GM19372 (cell line): ENCODE measurements around the gene CDX2.
"Not testable (repeated sequence)": the region's sequence is repeated elsewhere in the genome, so short reads cannot be mapped to it uniquely, and the experiment has no call there.

Source experiments
- ATAC-seq: cut with Tn5 transposase; IDR thresholded peaks from one replicate; pipeline ENCODE4 v1.9.1; 2021; ENCODE audit warnings: mild to moderate bottlenecking, low read depth, moderate library complexity; ENCODE audit not compliant: unreplicated experiment

CDX2 gene

DNA sequence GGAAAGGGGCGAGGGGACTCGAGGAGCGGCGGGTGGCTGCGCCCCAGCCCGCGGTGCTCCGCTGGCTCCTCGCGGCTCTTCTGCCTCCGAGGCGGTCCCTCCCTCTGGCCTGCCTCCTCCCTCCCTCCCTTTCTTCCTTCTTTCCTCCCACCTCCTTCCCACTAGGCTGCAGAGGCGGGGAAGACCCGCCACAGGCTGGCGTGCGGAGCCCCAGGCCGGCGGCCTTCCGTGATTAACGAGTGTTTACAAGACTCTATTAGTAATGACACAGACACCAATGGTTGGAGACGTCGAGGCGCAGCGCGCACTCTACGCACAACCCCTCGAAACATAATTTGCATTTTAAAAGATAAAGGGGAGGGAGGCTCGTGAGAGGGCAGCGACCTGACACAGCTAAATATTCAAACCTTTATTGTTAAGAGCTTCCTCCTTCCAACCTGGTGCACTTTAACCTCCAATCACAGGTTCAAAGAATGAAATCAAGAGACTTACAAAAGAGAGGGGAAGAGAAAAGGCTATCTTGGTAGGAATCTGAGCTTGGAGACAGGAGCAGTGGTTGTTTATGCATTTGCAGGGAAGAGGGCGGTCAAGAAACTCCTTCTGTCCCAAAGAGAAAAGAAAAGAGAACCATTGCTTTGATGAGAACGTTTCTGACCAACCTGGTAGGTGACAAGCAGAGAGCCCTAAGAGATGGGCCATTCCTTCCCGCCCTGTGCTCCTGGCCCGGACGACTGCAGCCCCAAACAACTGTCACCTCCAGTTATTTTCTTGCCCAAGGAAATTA is at the start of gene CDX2:
Gene CDX2, minus strand, starts transcription at position 234 of the 784 bp plus-strand sequence. CDS start 309 bp downstream, outside the sequence.
- ATAC-seq: no peak

GRCh38 chr13:28014301-28014700 is 45.2 kb upstream of the CDX2 start:
- no peak for ATAC-seq

GRCh38 chr13:28013482-28013881 is 44.4 kb upstream of the CDX2 start:
- ATAC-seq: no peak

- ATAC-seq: peak; percentile 91
Observed at GRCh38 chr13:28012896-28013295, 43.8 kb upstream of the CDX2 start.

DNA sequence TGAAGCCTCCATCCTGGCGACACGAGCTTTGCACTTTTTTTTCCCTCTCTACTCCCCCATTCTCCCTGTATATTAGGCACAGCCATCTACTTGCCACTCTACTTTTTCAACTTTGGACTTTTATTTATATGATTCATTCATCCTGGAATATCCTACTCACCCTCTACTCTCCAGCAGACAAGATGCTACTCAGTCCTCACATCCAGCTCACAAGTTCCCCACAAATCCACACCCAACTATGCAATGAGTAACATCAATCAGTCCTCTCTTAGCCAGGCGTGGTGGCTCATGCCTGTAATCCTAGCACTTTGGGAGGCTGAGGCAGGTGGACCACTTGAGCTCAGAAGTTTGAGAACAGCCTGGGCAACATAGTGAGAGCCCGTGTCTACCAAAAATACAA is 43.3 kb upstream of the CDX2 start:
- no peak for ATAC-seq

DNA sequence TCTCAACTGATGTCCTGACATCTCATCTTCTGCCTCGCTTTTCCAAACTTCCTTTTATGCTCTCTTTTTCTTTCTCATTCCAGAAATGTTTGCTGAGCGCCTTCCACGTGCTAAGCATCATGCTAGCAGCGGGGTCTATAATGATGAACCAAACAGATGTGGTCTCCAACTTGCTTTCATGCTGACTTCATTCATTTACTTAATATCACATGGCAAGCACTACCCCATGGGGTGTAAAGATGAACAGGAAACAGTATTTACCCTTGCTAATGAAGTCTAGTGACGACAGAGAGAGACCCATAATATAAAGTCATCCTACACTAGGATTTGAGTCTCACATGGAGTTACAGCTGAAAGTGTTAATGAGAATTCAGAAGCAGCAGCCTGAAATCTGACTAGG is 40.9 kb upstream of the CDX2 start:
- no peak for ATAC-seq

DNA sequence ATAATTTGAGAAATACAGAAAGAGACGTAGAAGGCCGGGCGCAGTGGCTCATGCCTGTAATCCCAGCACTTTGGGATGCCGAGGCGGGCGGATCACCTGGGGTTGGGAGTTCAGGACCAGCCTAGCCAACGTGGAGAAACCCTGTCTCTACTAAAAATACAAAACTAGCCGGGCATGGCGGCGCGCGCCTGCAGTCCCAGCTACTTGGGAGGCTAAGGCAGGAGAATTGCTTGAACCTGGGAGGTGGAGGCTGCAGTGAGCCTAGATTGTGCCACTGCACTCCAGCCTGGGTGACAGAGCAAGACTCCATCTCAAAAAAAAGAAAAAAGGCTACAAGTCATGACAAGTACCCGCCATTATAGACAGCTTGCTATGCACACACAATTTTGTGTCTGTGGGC is 35.9 kb upstream of the CDX2 start:
- ATAC-seq: not testable (repeated sequence)

DNA sequence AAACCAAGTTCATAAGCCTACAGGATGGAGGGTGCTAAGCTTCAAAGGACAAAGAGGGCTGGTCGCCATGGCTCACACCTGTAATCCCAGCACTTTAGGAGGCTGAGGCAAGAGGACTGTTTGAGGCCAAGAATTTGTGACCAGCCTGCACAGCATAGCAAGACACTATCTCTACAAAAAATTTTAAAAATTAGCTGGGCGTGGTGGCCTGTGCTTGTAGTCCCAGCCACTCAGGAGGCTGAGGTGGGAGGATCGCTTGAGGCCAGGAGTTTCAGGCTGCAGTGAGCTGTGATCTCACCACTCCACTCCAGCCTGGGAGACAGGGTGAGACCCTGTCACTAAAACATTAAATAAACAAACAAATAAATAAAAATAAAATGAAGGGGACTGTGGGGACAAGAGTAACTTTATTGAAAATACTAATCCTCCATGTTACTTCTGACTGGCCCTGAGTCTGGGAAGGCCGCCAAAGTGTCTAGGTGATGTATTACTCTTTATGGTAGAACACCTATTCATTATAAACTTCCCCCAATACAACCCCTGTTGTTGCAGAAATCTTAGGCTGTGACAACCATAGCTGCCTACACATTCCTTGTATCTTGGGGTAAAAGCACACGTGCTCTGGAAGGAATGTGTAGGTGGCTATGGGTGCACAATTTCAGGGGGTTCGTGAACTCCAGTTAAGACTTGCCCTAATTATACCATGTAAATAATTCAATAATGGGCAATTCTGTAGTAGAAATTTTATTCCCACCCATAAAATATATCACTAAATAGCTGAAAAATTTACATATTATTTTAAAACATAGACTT is 34.0 kb upstream of the CDX2 start:
- ATAC-seq: no peak

DNA sequence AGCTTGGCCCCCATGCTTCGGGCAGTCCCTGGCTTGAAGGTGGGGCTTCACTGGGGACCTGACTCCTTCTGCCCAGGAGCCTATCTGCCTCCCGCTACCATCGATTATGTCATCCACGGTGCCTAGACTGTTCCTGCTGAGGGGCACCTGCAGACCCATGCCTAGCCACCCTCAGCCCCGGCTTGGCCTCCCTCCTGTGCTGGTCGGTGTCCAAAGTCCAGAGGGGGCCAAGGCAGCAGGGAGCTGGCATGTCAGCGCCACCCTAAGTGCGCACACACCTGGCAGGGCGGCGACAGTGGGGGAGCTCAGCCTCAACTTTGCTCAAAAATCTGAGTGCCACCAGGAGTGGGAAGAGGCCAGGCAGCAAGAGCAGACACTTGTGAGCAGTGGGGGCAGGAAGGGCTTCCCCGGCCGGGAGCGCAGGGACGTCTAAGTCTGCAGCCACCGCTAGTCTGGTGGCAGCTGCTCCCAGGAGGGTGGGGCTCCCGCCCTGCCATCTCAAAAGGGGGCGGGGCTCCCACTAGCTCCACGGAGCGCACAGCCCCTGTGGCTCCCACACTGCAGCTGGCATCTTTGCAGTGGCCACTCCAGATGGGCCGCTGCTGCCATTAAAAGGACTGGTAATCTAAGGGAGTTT is 32.8 kb upstream of the CDX2 start:
- no peak for ATAC-seq

DNA sequence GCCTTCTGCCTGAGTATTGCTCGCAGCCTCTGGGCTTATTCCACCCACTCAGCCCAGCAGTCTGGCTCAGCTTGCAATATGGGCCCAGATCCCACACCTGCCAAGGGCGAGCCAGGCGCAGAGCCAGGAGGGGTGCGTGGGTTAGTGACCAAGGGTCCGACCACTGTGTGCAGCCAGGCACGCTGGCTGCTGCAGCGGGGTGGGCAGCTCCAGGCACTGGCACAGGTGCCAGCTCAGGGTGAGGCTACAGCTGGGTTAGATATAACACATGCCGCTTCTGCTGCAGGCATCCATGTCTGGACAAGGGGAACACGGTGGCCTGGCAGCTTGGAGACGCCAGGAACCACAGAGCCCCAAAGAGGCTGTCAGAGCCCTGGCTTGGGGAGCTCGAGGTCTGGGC is 31.9 kb upstream of the CDX2 start:
- no peak for ATAC-seq

DNA sequence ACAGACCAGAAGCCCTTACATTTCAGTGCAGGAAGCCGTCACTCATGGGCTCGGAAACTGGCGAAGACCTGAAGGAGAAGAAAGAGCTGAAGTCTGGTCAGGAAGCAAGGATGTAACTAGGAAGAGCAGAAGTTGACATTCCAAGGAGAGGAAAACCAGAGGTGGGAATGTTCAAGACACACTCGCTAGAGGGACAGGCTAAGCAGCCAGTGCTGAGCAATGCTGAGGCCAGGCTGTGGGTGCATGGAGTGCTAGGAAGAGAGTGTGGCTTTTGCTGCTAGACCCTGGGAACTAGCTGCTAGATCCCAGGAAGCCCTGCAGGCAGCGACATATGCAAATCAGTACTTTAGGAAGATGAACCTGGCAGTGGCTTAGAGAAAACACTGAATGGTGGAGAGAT is 31.5 kb upstream of the CDX2 start:
- no peak for ATAC-seq

DNA sequence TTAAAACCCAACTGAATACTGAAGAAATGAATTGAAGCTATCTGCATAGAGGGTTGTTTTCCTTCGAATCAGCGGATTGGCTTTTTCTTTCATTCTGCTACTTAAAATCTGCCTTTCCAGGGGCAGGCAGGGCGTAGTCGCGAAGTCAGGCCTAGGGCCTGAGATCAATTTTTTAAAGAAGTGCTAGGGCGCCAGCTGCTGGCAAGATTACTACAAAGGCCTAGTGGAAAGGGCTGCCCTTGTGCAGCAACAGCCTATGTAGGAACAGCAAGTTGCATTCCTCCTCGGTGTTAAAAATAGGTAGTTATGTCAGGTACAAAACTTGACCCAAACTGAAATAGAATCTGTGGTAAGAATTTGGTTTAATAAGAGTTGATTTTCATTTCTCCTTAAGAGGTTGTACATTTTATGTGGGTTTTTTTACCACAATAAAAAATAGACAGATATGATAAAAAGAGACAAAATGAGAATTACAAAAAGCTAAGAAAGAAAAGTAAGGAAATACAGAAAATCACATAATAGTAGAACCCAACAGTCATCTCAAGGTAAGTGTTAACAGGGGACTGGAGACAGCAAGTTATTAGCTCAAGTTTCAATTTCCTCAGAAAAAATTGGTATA is 28.9 kb upstream of the CDX2 start:
- peak; percentile 59 for ATAC-seq

DNA sequence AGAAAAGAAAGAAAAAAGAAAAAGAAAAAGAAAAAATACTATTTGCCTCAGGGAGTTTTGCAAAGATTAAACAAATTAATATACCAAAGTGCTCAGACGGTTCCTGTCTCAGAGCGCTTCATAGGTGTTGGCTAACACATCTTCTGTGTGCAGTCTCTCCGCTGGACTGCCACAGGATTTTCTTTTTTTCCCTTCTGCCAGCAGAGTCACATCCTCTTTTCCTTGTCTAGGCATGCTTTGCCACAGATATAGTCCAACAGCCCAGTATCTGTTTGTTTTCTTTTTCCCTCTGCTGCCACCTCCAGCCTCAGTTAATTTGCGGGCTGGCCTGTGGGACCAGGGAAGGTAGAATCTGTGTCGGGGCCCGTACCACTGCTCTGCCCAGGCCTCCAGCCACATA is 22.8 kb upstream of the CDX2 start:
- no peak for ATAC-seq

DNA sequence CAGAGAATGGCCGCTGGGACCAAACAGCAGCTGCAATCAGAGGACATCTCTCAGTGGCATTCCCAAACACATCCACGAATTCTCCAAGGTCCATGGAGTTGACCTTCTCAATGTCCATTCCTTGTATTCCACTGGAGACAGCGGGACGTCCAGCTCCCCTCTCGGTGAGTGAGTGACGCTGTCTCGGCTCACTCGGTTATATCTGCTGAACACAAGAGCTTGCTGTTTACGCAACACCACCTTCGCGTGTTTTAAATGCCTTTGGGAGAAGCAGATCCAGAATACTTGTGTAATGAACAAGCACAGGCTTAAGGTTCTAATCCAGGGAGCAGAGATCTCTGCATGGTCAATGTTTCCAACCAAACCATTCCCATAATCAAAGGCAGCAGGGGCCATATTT is 19.4 kb upstream of the CDX2 start, which contains the start of gene URAD:
Gene URAD, minus strand, starts transcription at position 174 of the 400 bp plus-strand sequence. Its CDS starts 56 bp downstream, at position 118.
- no peak for ATAC-seq

DNA sequence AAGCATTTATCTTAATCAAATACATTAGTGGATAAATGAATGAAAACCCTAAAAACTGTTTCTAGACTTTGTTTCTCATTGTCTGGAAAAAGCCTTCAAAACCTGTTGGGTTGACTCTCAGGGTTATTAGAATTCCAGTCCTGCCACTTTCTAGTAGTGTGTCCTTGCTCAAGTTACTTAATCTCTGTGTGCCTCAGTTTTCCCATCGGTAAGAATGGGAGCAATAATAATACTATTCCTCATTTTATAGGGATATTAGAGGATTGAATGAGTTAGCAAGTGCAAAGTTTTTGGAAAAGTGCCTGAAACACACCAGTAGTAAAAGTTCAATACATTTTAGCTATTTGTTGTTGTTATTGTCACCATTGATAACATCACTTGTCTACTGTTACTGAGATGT is 16.5 kb upstream of the CDX2 start:
- no peak for ATAC-seq

GRCh38 chr13:27982361-27982760 is 13.2 kb upstream of the CDX2 start:
- no peak for ATAC-seq

DNA sequence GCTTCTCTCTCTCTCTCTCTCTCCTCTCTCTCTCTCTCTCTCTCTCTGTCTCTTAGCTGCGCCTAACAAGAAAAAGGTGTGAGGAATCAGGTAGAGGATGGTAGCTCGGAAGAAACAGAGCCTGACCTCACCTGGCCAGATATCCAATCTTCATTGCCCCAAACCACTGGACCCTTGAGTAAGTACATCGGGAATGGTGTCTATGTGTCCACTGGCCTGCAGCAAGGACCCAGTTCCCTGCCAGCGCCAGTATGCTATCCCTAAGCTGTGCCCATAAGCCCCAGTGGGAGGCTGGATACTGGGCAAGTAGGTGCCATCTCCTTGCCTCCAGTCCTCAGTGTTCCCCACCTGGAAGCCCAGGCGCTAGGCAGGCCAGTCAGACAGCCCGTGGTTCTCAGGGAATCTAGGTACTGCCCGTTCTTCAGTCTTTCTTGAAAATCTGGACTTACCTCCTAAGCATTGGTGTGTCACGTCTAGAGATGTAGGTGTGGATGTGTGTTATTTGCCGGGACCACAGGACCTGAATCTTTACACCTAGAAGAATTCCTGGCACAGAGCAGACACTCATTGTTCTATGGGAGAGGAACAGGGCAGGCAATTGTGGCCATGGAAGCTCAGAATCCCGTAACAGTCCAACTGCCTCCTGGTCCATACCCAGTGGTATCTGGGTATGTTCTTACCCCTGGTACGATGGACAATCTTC is 12.0 kb upstream of the CDX2 start:
- no peak for ATAC-seq

- no peak for ATAC-seq
Observed at GRCh38 chr13:27980280-27980998, 11.3 kb upstream of the CDX2 start.

DNA sequence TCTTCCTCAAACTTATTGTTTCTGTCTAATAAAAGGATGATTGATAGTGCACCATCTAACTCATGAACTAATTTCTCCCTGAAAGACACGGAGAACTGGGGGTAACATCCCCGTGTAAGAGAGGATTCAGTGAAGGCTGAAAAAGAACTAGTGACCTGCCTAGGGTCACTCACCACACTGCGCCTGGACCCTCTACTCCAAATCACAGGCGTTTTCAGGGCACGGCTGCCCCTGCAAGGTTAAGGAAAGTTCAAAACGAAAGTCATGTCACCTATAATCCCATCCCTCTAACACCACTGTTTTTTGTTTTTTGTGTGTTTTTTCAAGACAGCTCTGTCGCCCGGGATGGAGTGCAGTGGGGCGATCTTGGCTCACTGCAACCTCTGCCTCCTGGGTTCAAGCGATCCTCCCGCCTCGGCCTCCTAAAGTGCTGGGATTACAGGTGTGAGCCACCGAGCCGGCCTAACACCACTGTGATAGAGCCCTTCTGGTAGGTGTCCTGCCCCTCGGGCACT is 10.7 kb upstream of the CDX2 start:
- no peak for ATAC-seq
